ENCODE data around the gene SLC22A15. TPM values are rescaled to one million over a fixed set of nuclear protein-coding genes. Genes with fewer than 3 reads are reported as not detected.

Gene SLC22A15
- total RNA-seq, 1 donor from 2014 or later, result 17.6 TPM

DNA sequence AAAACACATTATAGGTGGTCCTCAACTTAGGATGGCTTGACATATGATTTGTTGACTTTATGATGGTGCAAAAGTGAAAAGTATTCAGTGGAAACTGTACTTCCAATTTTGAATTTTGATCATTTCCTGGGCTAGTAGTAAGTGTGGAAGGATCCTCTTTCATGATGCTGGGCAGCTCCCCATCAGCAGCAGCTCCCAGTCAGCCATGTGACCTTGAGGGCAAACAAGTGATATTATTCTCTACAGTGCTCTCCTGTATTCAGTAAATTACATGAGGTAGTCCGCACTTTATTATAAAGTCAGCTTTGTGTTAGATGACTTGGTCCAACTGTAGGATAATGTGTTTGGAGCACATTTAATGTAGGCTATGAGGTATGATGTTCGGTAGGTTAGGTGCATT is 36.4 kb downstream of the SLC22A15 start:
- TF ChIP-seq, protein P1, sequence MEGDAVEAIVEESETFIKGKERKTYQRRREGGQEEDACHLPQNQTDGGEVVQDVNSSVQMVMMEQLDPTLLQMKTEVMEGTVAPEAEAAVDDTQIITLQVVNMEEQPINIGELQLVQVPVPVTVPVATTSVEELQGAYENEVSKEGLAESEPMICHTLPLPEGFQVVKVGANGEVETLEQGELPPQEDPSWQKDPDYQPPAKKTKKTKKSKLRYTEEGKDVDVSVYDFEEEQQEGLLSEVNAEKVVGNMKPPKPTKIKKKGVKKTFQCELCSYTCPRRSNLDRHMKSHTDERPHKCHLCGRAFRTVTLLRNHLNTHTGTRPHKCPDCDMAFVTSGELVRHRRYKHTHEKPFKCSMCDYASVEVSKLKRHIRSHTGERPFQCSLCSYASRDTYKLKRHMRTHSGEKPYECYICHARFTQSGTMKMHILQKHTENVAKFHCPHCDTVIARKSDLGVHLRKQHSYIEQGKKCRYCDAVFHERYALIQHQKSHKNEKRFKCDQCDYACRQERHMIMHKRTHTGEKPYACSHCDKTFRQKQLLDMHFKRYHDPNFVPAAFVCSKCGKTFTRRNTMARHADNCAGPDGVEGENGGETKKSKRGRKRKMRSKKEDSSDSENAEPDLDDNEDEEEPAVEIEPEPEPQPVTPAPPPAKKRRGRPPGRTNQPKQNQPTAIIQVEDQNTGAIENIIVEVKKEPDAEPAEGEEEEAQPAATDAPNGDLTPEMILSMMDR (IDR thresholded peaks at IDR 0.05; ENCODE audit: insufficient read depth, low read length, poor library complexity, severe bottlenecking), result no peak
- Histone ChIP-seq H3K4me3 (ENCODE audit: low read depth, low read length) (no peak overlapping the region), H3K36me3 (ENCODE audit: control insufficient read depth, insufficient read depth, low read length) (no peaks in the 10 kb centered on the region), H3K27me3 (ENCODE audit: control insufficient read depth, insufficient read depth, low read length) (no peaks in the 10 kb centered on the region)
- DNase-seq (ENCODE audit: low read depth), result no peak

DNA sequence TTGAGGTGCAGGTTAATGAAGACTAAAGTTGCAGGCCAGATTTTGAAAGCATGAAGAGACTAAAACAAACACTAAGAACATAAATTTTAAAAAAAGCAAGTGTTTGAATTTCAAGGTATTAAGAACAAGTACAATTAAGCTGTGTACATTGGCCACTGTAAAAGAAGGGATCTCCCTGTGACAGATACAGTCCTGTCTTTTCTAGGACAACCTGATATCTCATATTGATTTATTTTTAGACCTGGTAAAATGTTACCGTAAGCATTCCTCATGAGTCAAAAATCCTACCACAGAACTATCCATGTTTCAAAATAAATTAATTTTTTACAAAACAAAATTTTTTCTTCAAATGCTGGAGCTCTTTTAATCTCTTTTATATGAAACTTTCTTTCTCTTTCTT is 39.4 kb downstream of the SLC22A15 start:
- Histone ChIP-seq H3K4me3 (ENCODE audit: low read depth, low read length) (no peak overlapping the region), H3K36me3 (ENCODE audit: control insufficient read depth, insufficient read depth, low read length) (no peaks in the 10 kb centered on the region), H3K27me3 (ENCODE audit: control insufficient read depth, insufficient read depth, low read length) (no peaks in the 10 kb centered on the region)
- TF ChIP-seq, protein P1 (IDR thresholded peaks at IDR 0.05; ENCODE audit: insufficient read depth, low read length, poor library complexity, severe bottlenecking), result no peak
- no peak for DNase-seq (ENCODE audit: low read depth)

DNA sequence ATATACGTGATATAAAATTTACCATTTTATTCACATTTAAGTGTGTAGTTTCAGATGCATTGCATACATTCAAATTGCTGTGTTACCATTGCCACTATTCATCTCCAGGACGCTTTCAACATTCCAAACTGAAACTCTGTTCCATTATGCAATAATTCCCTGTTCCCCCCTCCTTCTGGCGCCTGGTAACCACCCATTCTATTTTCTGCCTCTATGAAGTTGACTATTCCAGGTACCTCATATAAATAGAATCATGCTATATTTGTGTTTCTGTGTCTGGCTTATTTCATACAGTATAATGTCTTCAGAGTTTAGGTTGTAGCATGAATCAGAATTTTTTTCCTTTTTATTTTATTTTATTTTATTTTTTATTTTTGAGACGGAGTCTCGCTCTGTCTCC is 41.7 kb downstream of the SLC22A15 start:
- Histone ChIP-seq H3K36me3 (ENCODE audit: control insufficient read depth, insufficient read depth, low read length) (peaks cover 2% of the 10 kb centered on the region), H3K27me3 (ENCODE audit: control insufficient read depth, insufficient read depth, low read length) (no peaks in the 10 kb centered on the region)

DNA sequence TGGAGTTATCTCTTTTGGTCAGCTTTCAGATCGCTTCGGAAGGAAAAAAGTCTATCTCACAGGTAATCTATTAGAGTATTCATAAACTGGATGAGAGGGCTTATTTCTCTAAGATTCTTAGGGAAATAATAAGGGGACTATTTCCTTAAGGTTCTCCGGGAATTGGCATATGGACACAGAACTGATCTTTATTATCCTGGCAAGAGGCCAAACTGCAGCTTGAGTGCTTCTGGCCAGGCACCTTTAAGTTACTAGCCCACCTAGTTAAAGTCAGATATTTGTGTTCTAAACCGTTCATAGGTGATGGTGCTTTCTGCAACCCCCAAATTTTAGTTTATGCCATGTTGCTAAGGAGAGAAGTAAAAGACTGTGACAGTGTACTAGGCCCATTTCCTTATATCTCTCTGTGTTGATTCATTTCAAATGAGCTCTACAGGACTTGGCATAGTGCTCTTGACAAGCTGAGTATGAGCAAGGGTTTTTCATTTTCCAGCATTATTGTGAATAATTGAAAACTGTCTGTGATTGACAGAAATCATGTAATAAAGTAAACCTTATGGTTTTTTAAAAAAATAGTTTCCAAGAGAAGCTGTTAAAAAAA is 43.4 kb downstream of the SLC22A15 start:
- no peak for DNase-seq (ENCODE audit: low read depth)
- no peaks in the 10 kb centered on the region for H3K27me3 ChIP-seq (ENCODE audit: control insufficient read depth, insufficient read depth, low read length)
- H3K36me3 ChIP-seq (ENCODE audit: control insufficient read depth, insufficient read depth, low read length), result peaks cover 2% of the 10 kb centered on the region
- TF ChIP-seq, protein P1 (IDR thresholded peaks at IDR 0.05; ENCODE audit: insufficient read depth, low read length, poor library complexity, severe bottlenecking), result no peak
- no peak overlapping the region for H3K4me3 ChIP-seq (ENCODE audit: low read depth, low read length)

More for the DNA sequence above, 41.7 kb downstream of the SLC22A15 start:
- no peak for DNase-seq (ENCODE audit: low read depth)
- H3K4me3 ChIP-seq (ENCODE audit: low read depth, low read length), result no peak overlapping the region
- TF ChIP-seq, protein P1 (IDR thresholded peaks at IDR 0.05; ENCODE audit: insufficient read depth, low read length, poor library complexity, severe bottlenecking), result no peak

DNA sequence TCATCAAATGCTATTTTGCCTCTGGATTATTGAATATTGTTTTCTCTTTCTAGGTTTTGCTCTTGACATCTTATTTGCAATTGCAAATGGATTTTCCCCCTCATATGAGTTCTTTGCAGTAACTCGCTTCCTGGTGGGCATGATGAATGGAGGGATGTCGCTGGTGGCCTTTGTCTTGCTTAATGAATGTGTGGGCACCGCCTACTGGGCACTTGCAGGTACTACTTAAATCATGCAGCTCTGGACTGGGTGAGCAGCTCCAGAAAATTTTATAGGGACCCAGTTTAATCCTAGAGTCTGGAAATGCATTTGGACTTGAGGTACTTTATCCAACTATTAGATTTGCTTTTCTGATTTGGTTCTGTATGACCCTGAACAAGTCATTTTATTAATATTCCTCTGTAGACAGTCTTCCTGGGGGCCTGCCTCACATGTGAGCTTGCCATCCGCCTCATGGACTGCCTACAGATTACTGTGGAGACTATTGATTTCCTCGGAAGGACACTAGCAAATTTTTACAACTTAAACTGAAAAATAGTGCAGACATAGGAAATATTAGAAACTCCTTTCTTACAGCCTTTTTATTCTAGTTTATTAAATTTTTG is 44.5 kb downstream of the SLC22A15 start:
- Histone ChIP-seq H3K4me3 (ENCODE audit: low read depth, low read length) (no peak overlapping the region), H3K27me3 (ENCODE audit: control insufficient read depth, insufficient read depth, low read length) (no peaks in the 10 kb centered on the region), H3K36me3 (ENCODE audit: control insufficient read depth, insufficient read depth, low read length) (peaks cover 2% of the 10 kb centered on the region)
- TF ChIP-seq, protein P1 (IDR thresholded peaks at IDR 0.05; ENCODE audit: insufficient read depth, low read length, poor library complexity, severe bottlenecking), result peak; percentile 75
- peak; percentile 18 for DNase-seq (ENCODE audit: low read depth)

DNA sequence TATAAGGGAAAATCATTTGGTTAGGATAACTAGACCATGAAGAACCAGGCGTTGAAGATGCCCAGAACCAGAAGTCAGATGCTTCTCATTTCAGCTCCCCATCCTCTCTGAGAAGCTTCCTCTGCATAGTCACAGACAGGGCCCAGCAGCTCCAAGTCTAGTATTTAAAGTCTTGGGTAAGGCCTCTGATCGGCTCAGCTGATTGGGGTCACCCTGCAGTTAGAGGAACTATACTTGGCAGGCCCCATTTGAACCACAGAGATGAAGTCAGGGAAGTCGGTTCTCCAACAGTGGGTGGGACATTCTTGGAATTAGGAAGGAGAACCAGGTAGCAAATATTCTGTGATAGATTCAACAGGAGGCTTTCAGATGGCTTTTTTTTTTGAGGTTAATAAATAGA is 48.3 kb downstream of the SLC22A15 start:
- TF ChIP-seq, protein P1 (IDR thresholded peaks at IDR 0.05; ENCODE audit: insufficient read depth, low read length, poor library complexity, severe bottlenecking), result no peak
- H3K36me3 ChIP-seq (ENCODE audit: control insufficient read depth, insufficient read depth, low read length), result peaks cover 2% of the 10 kb centered on the region

More for the DNA sequence above, 48.3 kb downstream of the SLC22A15 start:
- no peak for DNase-seq (ENCODE audit: low read depth)
- Histone ChIP-seq H3K4me3 (ENCODE audit: low read depth, low read length) (no peak overlapping the region), H3K27me3 (ENCODE audit: control insufficient read depth, insufficient read depth, low read length) (no peaks in the 10 kb centered on the region)

All from kidney epithelial cell (primary cell).